PC-3 (cell line): ENCODE data around the gene ZNF783. TPM values are rescaled to one million over a fixed set of nuclear protein-coding genes. Genes with fewer than 3 reads are reported as not detected.

Experiments used
- ATAC-seq: fragments of 200-7000 bp; cut with Tn5 transposase; 2 replicates; pipeline ENCODE4 v1.9.1; 2020; ENCODE audit warnings: mild to moderate bottlenecking, moderate library complexity
- BruUV-seq: library from RNA; stranded (reverse); fragments of 400-500 nt; replicated peaks from 2 replicates; lab custom pipeline; 2021; lab: Mats Ljungman, UMichigan
- CTCF ChIA-PET: fragments of 300-600 bp; sonication (Branson Sonifier 250); formaldehyde crosslinking; loops from one replicate; lab custom pipeline; 2022; ENCODE audit warnings: antibody characterized with exemption; lab: Charles Lee
- POLR2A ChIA-PET: fragments of 300-600 bp; sonication (Branson Sonifier 250); formaldehyde crosslinking; loops from one replicate; lab custom pipeline; 2022; ENCODE audit warnings: antibody characterized with exemption; ENCODE audit not compliant: unreplicated experiment; lab: Charles Lee
- DNase-seq: peaks from one replicate; pipeline ENCODE4 v3.0.0-alpha.2; 2015
- H2AFZ ChIP-seq: fragments of 300-600 bp; sonication (generic); 2 replicates; pipeline ENCODE4 v1.6.0; 2016; ENCODE audit warnings: antibody characterized with exemption, low read length
- H3F3A ChIP-seq: fragments of 300-600 bp; sonication (generic); one replicate; pipeline ENCODE4 v1.6.0; 2017; ENCODE audit warnings: antibody characterized with exemption, low read length, control low read depth, mild to moderate bottlenecking; ENCODE audit not compliant: unreplicated experiment
- H3K27ac ChIP-seq: fragments of 300-600 bp; sonication (generic); 2 replicates; pipeline ENCODE4 v1.5.1; 2016; ENCODE audit warnings: mild to moderate bottlenecking, low read length
- H3K27me3 ChIP-seq: fragments of 300-600 bp; sonication (generic); 2 replicates; pipeline ENCODE4 v1.6.1; 2016; ENCODE audit warnings: low read length, mixed read lengths
- H3K36me3 ChIP-seq: fragments of 300-600 bp; sonication (generic); 2 replicates; pipeline ENCODE4 v1.6.1; 2016; ENCODE audit warnings: low read depth, mixed run types, low read length, mixed read lengths
- H3K4me1 ChIP-seq: fragments of 300-600 bp; sonication (generic); 2 replicates; pipeline ENCODE4 v1.5.1; 2016; ENCODE audit warnings: low read length; ENCODE audit not compliant: insufficient read depth
- H3K4me2 ChIP-seq: fragments of 300-600 bp; sonication (generic); 2 replicates; pipeline ENCODE4 v1.6.0; 2016; ENCODE audit warnings: low read length
- H3K4me3 ChIP-seq: fragments of 300-600 bp; sonication (generic); 2 replicates; pipeline ENCODE4 v1.5.1; 2016; ENCODE audit warnings: mild to moderate bottlenecking, low read length, mixed read lengths
- H3K79me2 ChIP-seq: fragments of 300-600 bp; sonication (generic); 2 replicates; pipeline ENCODE4 v1.6.1; 2017; ENCODE audit warnings: low read length, mixed read lengths
- H3K9ac ChIP-seq: fragments of 300-600 bp; sonication (generic); 2 replicates; pipeline ENCODE4 v1.6.0; 2016; ENCODE audit warnings: mild to moderate bottlenecking, low read length
- H3K9me2 ChIP-seq: fragments of 300-600 bp; sonication (generic); replicated peaks from 2 replicates; pipeline ENCODE4 v1.6.1; 2016; ENCODE audit warnings: mixed run types, low read length, mixed read lengths
- H3K9me3 ChIP-seq: fragments of 300-600 bp; sonication (generic); 2 replicates; pipeline ENCODE4 v1.6.1; 2016; ENCODE audit warnings: low read length, mixed read lengths
- H4K20me1 ChIP-seq: fragments of 300-600 bp; sonication (generic); 2 replicates; pipeline ENCODE4 v1.6.1; 2016; ENCODE audit warnings: low read length, mixed read lengths
- EZH2 ChIP-seq: fragments of 300-600 bp; sonication (generic); IDR thresholded peaks from one replicate; pipeline ENCODE4 v1.6.1; 2017; ENCODE audit warnings: antibody characterized with exemption, mild to moderate bottlenecking, low read length; ENCODE audit not compliant: unreplicated experiment
- EZH2phosphoT487 ChIP-seq: fragments of 300-600 bp; sonication (generic); IDR thresholded peaks from 2 replicates; pipeline ENCODE4 v1.6.1; 2018; ENCODE audit warnings: mild to moderate bottlenecking, antibody characterized with exemption, low read length, borderline replicate concordance
- intact Hi-C: fragments of 100-400 bp; cut with micrococcal nuclease; formaldehyde crosslinking; loops from 2 replicates; pipeline ENCODE4 v1.9.0; 2023
- total RNA-seq: library from RNA; depleted of rRNA; stranded (reverse); fragments of >200 nt; gene quantifications from 2 replicates; pipeline ENCODE4 v1.2.3, GENCODE V29; 2014
- TF ChIP-seq, protein P1 (sequence below): fragments of 300-600 bp; sonication (generic); conservative IDR thresholded peaks from 2 replicates; pipeline ENCODE4 v1.5.1; 2017; ENCODE audit warnings: antibody characterized with exemption, low read depth, mild to moderate bottlenecking, low read length

The ZNF783 gene
- total RNA-seq, 1 experiment from 2014 or later = 6.9 TPM

DNA sequence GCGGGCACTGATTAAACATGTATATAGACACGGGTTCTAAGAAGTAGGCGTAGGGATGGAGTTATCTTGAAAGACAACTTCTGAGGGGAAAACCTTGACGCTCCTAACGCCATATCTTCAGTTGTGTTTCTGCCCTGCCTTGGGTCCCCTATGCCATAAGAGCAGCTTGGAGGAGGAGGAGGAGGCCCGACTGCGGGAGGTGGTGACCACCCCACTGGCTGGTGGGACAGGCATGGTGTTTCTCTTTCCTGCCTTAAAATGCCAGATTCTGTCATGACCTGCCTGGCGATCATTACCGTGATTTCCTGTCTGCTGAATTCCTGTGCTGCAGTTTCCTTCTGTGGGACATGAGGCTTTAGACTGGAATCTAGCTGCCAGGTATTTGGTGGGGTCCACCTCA is 15.9 kb downstream of the ZNF783 start:
- peaks cover 3% of the 10 kb centered on the region; the same call in 1 of the 2 replicates for H3K36me3 ChIP-seq

DNA sequence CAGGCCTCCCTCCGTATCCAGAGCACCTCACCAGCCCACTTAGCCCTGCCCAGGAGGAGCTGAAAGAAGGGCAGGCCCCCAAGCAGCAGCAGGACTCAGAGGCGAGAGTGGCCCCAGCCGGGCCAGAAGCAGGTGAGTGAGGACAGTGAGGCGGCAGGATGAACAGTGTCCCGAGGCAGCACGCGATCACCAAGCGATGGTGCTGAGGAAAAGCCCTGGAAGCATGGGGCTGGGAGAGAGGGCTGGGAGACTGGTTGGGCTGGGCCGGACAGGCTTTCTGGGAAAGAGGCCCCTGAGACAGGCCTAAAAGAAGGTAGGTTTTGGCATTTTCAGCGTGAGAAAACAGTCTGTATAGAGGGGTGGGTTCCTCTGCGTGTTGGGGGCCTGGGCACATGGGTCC is 16.4 kb downstream of the ZNF783 start:
- Histone ChIP-seq H3K9me2 (no peaks in the 10 kb centered on the region), H3K4me3 (no peak overlapping the region), H3K27me3 (no peaks in the 10 kb centered on the region), H3K9ac (no peak overlapping the region), H3K4me2 (no peak overlapping the region), H3K27ac (no peak overlapping the region), H2AFZ (no peak overlapping the region), H3K9me3 (no peaks in the 10 kb centered on the region), H3F3A (no peaks in the 10 kb centered on the region), H3K79me2 (no peaks in the 10 kb centered on the region), H4K20me1 (no peaks in the 10 kb centered on the region), H3K36me3 (peaks cover 3% of the 10 kb centered on the region; the same call in 1 of the 2 replicates), H3K4me1 (no peaks in the 10 kb centered on the region)
- ATAC-seq (no peak), DNase-seq (no peak)
- TF ChIP-seq EZH2 (no peak), EZH2phosphoT487 (no peak)
- TF ChIP-seq, protein P1, sequence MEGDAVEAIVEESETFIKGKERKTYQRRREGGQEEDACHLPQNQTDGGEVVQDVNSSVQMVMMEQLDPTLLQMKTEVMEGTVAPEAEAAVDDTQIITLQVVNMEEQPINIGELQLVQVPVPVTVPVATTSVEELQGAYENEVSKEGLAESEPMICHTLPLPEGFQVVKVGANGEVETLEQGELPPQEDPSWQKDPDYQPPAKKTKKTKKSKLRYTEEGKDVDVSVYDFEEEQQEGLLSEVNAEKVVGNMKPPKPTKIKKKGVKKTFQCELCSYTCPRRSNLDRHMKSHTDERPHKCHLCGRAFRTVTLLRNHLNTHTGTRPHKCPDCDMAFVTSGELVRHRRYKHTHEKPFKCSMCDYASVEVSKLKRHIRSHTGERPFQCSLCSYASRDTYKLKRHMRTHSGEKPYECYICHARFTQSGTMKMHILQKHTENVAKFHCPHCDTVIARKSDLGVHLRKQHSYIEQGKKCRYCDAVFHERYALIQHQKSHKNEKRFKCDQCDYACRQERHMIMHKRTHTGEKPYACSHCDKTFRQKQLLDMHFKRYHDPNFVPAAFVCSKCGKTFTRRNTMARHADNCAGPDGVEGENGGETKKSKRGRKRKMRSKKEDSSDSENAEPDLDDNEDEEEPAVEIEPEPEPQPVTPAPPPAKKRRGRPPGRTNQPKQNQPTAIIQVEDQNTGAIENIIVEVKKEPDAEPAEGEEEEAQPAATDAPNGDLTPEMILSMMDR = no peak
- no TSS peak for BruUV-seq
- POLR2A ChIA-PET = no interaction called here
- intact Hi-C loops = no loop called here
- CTCF ChIA-PET = no interaction called here

More for the DNA sequence above, 15.9 kb downstream of the ZNF783 start:
- no peaks in the 10 kb centered on the region for H3K79me2 ChIP-seq
- ChIA-PET POLR2A (no interaction called here), CTCF (no interaction called here)
- H3K27me3 ChIP-seq = no peaks in the 10 kb centered on the region
- intact Hi-C loops = no loop called here
- no peaks in the 10 kb centered on the region for H4K20me1 ChIP-seq
- no peaks in the 10 kb centered on the region for H3K9me2 ChIP-seq
- ATAC-seq = no peak
- no peaks in the 10 kb centered on the region for H3K4me1 ChIP-seq
- no peak overlapping the region for H3K4me2 ChIP-seq
- no peak overlapping the region for H3K27ac ChIP-seq
- H2AFZ ChIP-seq = no peak overlapping the region
- no peak overlapping the region for H3K4me3 ChIP-seq
- no peak for DNase-seq
- H3F3A ChIP-seq = no peaks in the 10 kb centered on the region
- TF ChIP-seq, protein P1 = no peak
- TF ChIP-seq EZH2 (no peak), EZH2phosphoT487 (no peak)
- H3K9ac ChIP-seq = no peak overlapping the region
- no TSS peak for BruUV-seq
- no peaks in the 10 kb centered on the region for H3K9me3 ChIP-seq

DNA sequence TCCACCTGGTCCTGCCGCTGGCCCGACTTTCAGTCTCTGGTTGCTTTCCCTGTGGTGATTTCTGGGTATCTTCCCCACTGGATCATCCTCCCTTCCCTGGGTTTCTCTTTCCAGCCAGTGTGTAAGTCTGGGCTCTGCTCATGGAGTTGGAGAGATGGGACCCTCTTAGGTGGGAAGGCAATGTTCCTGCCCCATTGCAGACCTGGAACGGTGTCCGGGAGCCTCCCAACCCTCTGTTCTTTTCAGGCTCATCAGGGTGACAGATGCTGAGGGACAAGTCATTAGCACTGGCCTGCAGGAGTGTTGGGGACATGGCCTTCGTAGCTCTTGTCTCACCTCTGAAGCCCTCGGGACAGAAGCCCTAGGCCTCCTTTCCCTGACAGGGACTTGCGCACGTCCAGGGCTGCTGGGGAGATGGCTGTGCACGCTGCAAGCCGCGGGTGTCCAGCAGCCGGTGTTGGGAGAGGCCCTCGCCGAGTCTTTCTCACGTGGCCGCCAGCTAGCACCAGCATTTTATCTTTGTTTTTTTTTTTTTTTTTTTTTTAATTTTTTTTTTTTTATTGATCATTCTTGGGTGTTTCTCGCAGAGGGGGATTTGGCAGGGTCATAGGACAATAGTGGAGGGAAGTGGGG is 17.2 kb downstream of the ZNF783 start:
- TF ChIP-seq EZH2phosphoT487 (no peak), EZH2 (no peak)
- TF ChIP-seq, protein P1 = no peak

More for the DNA sequence above, 17.2 kb downstream of the ZNF783 start:
- intact Hi-C loops = no loop called here
- Histone ChIP-seq H3K9ac (no peak overlapping the region), H3K9me3 (no peaks in the 10 kb centered on the region), H3K9me2 (no peaks in the 10 kb centered on the region), H3K36me3 (peaks cover 3% of the 10 kb centered on the region; the same call in 1 of the 2 replicates), H3K4me3 (no peak overlapping the region), H4K20me1 (no peaks in the 10 kb centered on the region), H3K27ac (no peak overlapping the region), H3K27me3 (no peaks in the 10 kb centered on the region), H3K79me2 (no peaks in the 10 kb centered on the region), H3K4me2 (no peak overlapping the region), H3F3A (no peaks in the 10 kb centered on the region), H2AFZ (no peak overlapping the region), H3K4me1 (no peaks in the 10 kb centered on the region)
- BruUV-seq = no TSS peak
- CTCF ChIA-PET = interaction anchor here (0.6 kb wide), 1 partner anchor 84 kb away, joined by 3 read pairs; no protein-coding TSS in a partner anchor
- DNase-seq = no peak
- POLR2A ChIA-PET = no interaction called here
- ATAC-seq = no peak
